HG03103 (cell line): ENCODE measurements around the gene FSD1.
"Not testable (repeated sequence)": the region's sequence is repeated elsewhere in the genome, so short reads cannot be mapped to it uniquely, and the experiment has no call there.

Source experiments
- ATAC-seq: cut with Tn5 transposase; IDR thresholded peaks from one replicate; pipeline ENCODE4 v1.9.1; 2021; ENCODE audit warnings: low read depth; ENCODE audit not compliant: unreplicated experiment

FSD1 gene

GRCh38 chr19:4284176-4284958 is 20.0 kb upstream of the FSD1 start:
- no peak for ATAC-seq

GRCh38 chr19:4284974-4285373 is 19.4 kb upstream of the FSD1 start:
- ATAC-seq: no peak

GRCh38 chr19:4286141-4286540 is 18.3 kb upstream of the FSD1 start:
- ATAC-seq: not testable (repeated sequence)

- no peak for ATAC-seq
Measured at GRCh38 chr19:4288091-4288777, 16.2 kb upstream of the FSD1 start.

- no peak for ATAC-seq
Measured at GRCh38 chr19:4291184-4291732, 13.1 kb upstream of the FSD1 start.

- no peak for ATAC-seq
Measured at GRCh38 chr19:4292515-4292914, 11.9 kb upstream of the FSD1 start.

GRCh38 chr19:4294389-4294788 is 10.0 kb upstream of the FSD1 start:
- ATAC-seq: no peak

GRCh38 chr19:4295972-4296771 is 8.2 kb upstream of the FSD1 start:
- ATAC-seq: no peak

GRCh38 chr19:4297901-4298809 is 6.2 kb upstream of the FSD1 start:
- no peak for ATAC-seq

- ATAC-seq: no peak
Measured at GRCh38 chr19:4298810-4299550, 5.4 kb upstream of the FSD1 start.

- ATAC-seq: no peak
Measured at GRCh38 chr19:4300589-4300988, 3.8 kb upstream of the FSD1 start.

- ATAC-seq: no peak
Measured at GRCh38 chr19:4301590-4302242, 2.7 kb upstream of the FSD1 start.

- no peak for ATAC-seq
Measured at GRCh38 chr19:4302243-4302640, 2.2 kb upstream of the FSD1 start, which contains the start of gene TMIGD2. Gene TMIGD2, minus strand, starts transcription at chr19:4302389. Its CDS starts 4 bp downstream, at chr19:4302385.

- no peak for ATAC-seq
Measured at GRCh38 chr19:4303819-4304537, 420 bp upstream of the FSD1 start.

GRCh38 chr19:4305257-4305612 is 837 bp downstream of the FSD1 start:
- no peak for ATAC-seq

GRCh38 chr19:4305659-4306058 is 1.3 kb downstream of the FSD1 start:
- ATAC-seq: no peak

GRCh38 chr19:4310247-4311121 is 6.1 kb downstream of the FSD1 start:
- ATAC-seq: no peak
